ENCODE measurements around the gene DGLUCY. TPM values are rescaled to one million over a fixed set of nuclear protein-coding genes. Genes with fewer than 3 reads are reported as not detected.

Gene DGLUCY
- total RNA-seq, 1 experiment from 2014 or later, result 67.0 TPM

DNA sequence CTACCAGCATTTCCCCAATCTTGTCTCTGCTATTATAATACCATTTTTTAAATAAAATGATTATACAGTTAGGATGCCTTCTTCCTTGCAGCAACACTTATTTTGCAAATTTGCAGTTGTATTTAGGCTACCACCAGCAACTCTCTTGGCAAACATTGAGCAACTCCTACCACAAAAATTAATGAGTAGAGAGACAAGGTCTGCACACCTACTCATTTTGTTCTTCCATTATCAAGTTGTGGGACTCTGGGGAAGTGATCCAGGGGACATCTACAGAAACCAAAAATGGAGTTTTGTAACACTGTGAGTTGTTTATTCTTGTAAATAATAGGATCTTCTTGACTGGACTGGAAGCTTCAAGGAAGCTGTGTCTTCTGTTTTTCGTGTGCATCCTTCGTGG, 38.6 kb downstream of the DGLUCY start:
- DNase-seq (ENCODE audit: low read depth, low spot score) (no peak), ATAC-seq (no peak)
- peaks cover 14 to 16% of the 10 kb centered on the region in 2 experiments for H3K4me1 ChIP-seq (ENCODE audit: control insufficient read depth in 1 of 2, insufficient read depth in 2 of 2, low read length in 2 of 2)
- H3K36me3 ChIP-seq (ENCODE audit: control insufficient read depth in 1 of 2, insufficient read depth in 2 of 2, low read length in 2 of 2), result 0 out of 4 replicates have a peak, but pooled peaks cover 0 to 4% of the 10 kb centered on the region in 2 experiments
- H3K4me3 ChIP-seq (replicated peaks in 1 of 2; ENCODE audit: low read depth in 1 of 2, low read length in 2 of 2), result no peak overlapping the region
- no peak overlapping the region for H2AFZ ChIP-seq (ENCODE audit: low read depth, low read length, poor library complexity, severe bottlenecking)
- no TSS peak for BruUV-seq (replicated peaks)
- H4K20me1 ChIP-seq (ENCODE audit: insufficient read depth), result no peaks in the 10 kb centered on the region
- no peaks in the 10 kb centered on the region for H3K27me3 ChIP-seq (ENCODE audit: insufficient read depth, low read length)
- ChIA-PET POLR2A (no interaction called here), CTCF (no interaction called here), RAD21 (ENCODE audit: low non-redundant PET in 1 of 2, low total read pairs in 2 of 2, uncharacterized antibody in 2 of 2, unreplicated experiment in 2 of 2) (no interaction called here)
- H3K79me2 ChIP-seq (ENCODE audit: insufficient read depth, low read length), result peaks cover 6% of the 10 kb centered on the region; the same call in 1 of the 2 replicates
- H3K9me2 ChIP-seq (ENCODE audit: insufficient read depth), result no peaks in the 10 kb centered on the region
- intact Hi-C loops (cut with micrococcal nuclease), result no loop called here
- TF ChIP-seq JUND (IDR thresholded peaks at IDR 0.05), result no peak
- H3K27ac ChIP-seq (ENCODE audit: low read depth, low read length), result no peak overlapping the region
- H3K9me3 ChIP-seq (ENCODE audit: control insufficient read depth in 1 of 2, insufficient read depth in 1 of 2, low read depth in 1 of 2, low read length in 2 of 2), result no peaks in the 10 kb centered on the region
- no peak overlapping the region for H3K9ac ChIP-seq (ENCODE audit: low read length)
- H3K4me2 ChIP-seq (ENCODE audit: low read length), result no peak overlapping the region

DNA sequence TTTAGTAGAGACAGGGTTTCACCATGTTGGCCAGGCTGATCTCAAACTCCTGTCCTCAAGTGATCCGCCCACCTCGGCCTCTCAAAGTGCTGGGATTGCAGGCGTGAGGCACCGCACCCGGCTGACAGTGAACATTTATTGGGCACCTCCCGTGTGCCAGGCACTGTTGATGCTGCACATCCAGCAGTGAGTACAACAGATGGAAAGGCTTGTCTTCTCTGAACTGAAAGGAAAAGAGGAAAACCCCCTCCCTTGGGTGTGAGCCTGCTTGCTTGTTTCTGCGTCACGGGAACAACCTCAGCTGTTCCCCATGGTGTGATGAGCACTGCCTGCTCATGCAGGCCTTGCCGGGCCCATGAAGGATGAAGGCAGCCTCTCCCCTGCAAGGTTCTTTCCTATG, 39.5 kb downstream of the DGLUCY start:
- H3K9ac ChIP-seq (ENCODE audit: low read length), result no peak overlapping the region
- H3K4me3 ChIP-seq (replicated peaks in 1 of 2; ENCODE audit: low read depth in 1 of 2, low read length in 2 of 2), result no peak overlapping the region
- no peaks in the 10 kb centered on the region for H3K9me3 ChIP-seq (ENCODE audit: control insufficient read depth in 1 of 2, insufficient read depth in 1 of 2, low read depth in 1 of 2, low read length in 2 of 2)
- peaks cover 14 to 16% of the 10 kb centered on the region in 2 experiments for H3K4me1 ChIP-seq (ENCODE audit: control insufficient read depth in 1 of 2, insufficient read depth in 2 of 2, low read length in 2 of 2)
- H3K79me2 ChIP-seq (ENCODE audit: insufficient read depth, low read length), result peaks cover 6% of the 10 kb centered on the region; the same call in 1 of the 2 replicates
- ATAC-seq, result no peak
- H3K9me2 ChIP-seq (ENCODE audit: insufficient read depth), result no peaks in the 10 kb centered on the region
- DNase-seq (ENCODE audit: low read depth, low spot score), result no peak
- ChIA-PET RAD21 (ENCODE audit: low non-redundant PET in 1 of 2, low total read pairs in 2 of 2, uncharacterized antibody in 2 of 2, unreplicated experiment in 2 of 2) (no interaction called here), POLR2A (interaction anchor here (0.7 kb wide), 1 partner anchor 329 kb away, joined by 3 read pairs; no protein-coding TSS in a partner anchor), CTCF (no interaction called here)
- H3K36me3 ChIP-seq (ENCODE audit: control insufficient read depth in 1 of 2, insufficient read depth in 2 of 2, low read length in 2 of 2), result peaks cover 2 to 8% of the 10 kb centered on the region in 2 experiments; a peak in 2 of 4 replicates
- intact Hi-C loops (cut with micrococcal nuclease), result no loop called here
- no peaks in the 10 kb centered on the region for H3K27me3 ChIP-seq (ENCODE audit: insufficient read depth, low read length)
- H2AFZ ChIP-seq (ENCODE audit: low read depth, low read length, poor library complexity, severe bottlenecking), result no peak overlapping the region
- no peaks in the 10 kb centered on the region for H4K20me1 ChIP-seq (ENCODE audit: insufficient read depth)
- TF ChIP-seq, protein P1, sequence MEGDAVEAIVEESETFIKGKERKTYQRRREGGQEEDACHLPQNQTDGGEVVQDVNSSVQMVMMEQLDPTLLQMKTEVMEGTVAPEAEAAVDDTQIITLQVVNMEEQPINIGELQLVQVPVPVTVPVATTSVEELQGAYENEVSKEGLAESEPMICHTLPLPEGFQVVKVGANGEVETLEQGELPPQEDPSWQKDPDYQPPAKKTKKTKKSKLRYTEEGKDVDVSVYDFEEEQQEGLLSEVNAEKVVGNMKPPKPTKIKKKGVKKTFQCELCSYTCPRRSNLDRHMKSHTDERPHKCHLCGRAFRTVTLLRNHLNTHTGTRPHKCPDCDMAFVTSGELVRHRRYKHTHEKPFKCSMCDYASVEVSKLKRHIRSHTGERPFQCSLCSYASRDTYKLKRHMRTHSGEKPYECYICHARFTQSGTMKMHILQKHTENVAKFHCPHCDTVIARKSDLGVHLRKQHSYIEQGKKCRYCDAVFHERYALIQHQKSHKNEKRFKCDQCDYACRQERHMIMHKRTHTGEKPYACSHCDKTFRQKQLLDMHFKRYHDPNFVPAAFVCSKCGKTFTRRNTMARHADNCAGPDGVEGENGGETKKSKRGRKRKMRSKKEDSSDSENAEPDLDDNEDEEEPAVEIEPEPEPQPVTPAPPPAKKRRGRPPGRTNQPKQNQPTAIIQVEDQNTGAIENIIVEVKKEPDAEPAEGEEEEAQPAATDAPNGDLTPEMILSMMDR (IDR thresholded peaks at IDR 0.05 in 2 of 3, conservative IDR thresholded peaks at IDR 0.05 in 1 of 3; ENCODE audit: borderline replicate concordance in 1 of 3, insufficient read depth in 1 of 3, low read depth in 2 of 3, low read length in 2 of 3), result no peak
- TF ChIP-seq CBX3 (IDR thresholded peaks at IDR 0.05; ENCODE audit: low read depth), result no peak
- TF ChIP-seq FOSL1 (IDR thresholded peaks at IDR 0.05; ENCODE audit: low read depth), result no peak
- TF ChIP-seq ZNF274 (IDR thresholded peaks at IDR 0.05; ENCODE audit: low read depth, low read length), result no peak
- TF ChIP-seq EGR1 (IDR thresholded peaks at IDR 0.05; ENCODE audit: low read depth), result no peak
- TF ChIP-seq ZFX (IDR thresholded peaks at IDR 0.05), result no peak
- TF ChIP-seq ELF1 (IDR thresholded peaks at IDR 0.05; ENCODE audit: borderline replicate concordance, low read depth), result no peak
- TF ChIP-seq POLR2AphosphoS5 (IDR thresholded peaks at IDR 0.05; ENCODE audit: low read depth, low read length), result no peak
- no peak for TF ChIP-seq RAD21 (IDR thresholded peaks at IDR 0.05; ENCODE audit: low read depth)
- no peak for TF ChIP-seq JUND (IDR thresholded peaks at IDR 0.05)
- no peak for TF ChIP-seq POLR2A (IDR thresholded peaks at IDR 0.05; ENCODE audit: borderline replicate concordance, extremely low read depth, insufficient read depth, insufficient read length)
- TF ChIP-seq SP1 (IDR thresholded peaks at IDR 0.05; ENCODE audit: low read depth), result no peak
- TF ChIP-seq, protein P2, sequence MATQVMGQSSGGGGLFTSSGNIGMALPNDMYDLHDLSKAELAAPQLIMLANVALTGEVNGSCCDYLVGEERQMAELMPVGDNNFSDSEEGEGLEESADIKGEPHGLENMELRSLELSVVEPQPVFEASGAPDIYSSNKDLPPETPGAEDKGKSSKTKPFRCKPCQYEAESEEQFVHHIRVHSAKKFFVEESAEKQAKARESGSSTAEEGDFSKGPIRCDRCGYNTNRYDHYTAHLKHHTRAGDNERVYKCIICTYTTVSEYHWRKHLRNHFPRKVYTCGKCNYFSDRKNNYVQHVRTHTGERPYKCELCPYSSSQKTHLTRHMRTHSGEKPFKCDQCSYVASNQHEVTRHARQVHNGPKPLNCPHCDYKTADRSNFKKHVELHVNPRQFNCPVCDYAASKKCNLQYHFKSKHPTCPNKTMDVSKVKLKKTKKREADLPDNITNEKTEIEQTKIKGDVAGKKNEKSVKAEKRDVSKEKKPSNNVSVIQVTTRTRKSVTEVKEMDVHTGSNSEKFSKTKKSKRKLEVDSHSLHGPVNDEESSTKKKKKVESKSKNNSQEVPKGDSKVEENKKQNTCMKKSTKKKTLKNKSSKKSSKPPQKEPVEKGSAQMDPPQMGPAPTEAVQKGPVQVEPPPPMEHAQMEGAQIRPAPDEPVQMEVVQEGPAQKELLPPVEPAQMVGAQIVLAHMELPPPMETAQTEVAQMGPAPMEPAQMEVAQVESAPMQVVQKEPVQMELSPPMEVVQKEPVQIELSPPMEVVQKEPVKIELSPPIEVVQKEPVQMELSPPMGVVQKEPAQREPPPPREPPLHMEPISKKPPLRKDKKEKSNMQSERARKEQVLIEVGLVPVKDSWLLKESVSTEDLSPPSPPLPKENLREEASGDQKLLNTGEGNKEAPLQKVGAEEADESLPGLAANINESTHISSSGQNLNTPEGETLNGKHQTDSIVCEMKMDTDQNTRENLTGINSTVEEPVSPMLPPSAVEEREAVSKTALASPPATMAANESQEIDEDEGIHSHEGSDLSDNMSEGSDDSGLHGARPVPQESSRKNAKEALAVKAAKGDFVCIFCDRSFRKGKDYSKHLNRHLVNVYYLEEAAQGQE (IDR thresholded peaks at IDR 0.05; ENCODE audit: low read depth), result no peak
- TF ChIP-seq EZH2 (IDR thresholded peaks at IDR 0.05), result no peak
- H3K27ac ChIP-seq (ENCODE audit: low read depth, low read length), result no peak overlapping the region
- no TSS peak for BruUV-seq (replicated peaks)
- no peak overlapping the region for H3K4me2 ChIP-seq (ENCODE audit: low read length)
